ENCODE results near the gene ZNF683. TPM values are rescaled to one million over a fixed set of nuclear protein-coding genes. Genes with fewer than 3 reads are reported as not detected.

The ZNF683 gene
- total RNA-seq, 1 donor from 2014 or later: not detected

GRCh38 chr1:26360807-26361604 lies 11.5 kb downstream of the ZNF683 start:
- Histone ChIP-seq H3K9ac (ENCODE audit: low read depth in 1 of 3, low read length in 3 of 3) (no peak overlapping the region), H3K27ac (ENCODE audit: low read depth, low read length) (no peak overlapping the region), H3K4me3 (ENCODE audit: low read length in 3 of 3) (no peak overlapping the region), H3K27me3 (ENCODE audit: control insufficient read depth in 3 of 3, insufficient read depth in 3 of 3, low read length in 3 of 3) (peaks cover 59 to 71% (median 71%) of the 10 kb centered on the region in 3 donors), H3K4me1 (ENCODE audit: control insufficient read depth in 3 of 3, insufficient read depth in 3 of 3, low read length in 3 of 3) (peaks cover 4 to 7% (median 6%) of the 10 kb centered on the region in 3 donors), H3K36me3 (ENCODE audit: control insufficient read depth in 3 of 3, insufficient read depth in 3 of 3, low read length in 3 of 3) (no peaks in the 10 kb centered on the region), H3K9me3 (ENCODE audit: control insufficient read depth in 3 of 3, low read length in 3 of 3) (no peaks in the 10 kb centered on the region)

GRCh38 chr1:26359981-26360806 lies 12.4 kb downstream of the ZNF683 start:
- Histone ChIP-seq H3K4me3 (ENCODE audit: low read length in 3 of 3) (peak overlapping the region in 1 of 3 donors; percentile 13), H3K9ac (ENCODE audit: low read depth in 1 of 3, low read length in 3 of 3) (no peak overlapping the region), H3K4me1 (ENCODE audit: control insufficient read depth in 3 of 3, insufficient read depth in 3 of 3, low read length in 3 of 3) (peaks cover 4 to 7% (median 6%) of the 10 kb centered on the region in 3 donors), H3K27me3 (ENCODE audit: control insufficient read depth in 3 of 3, insufficient read depth in 3 of 3, low read length in 3 of 3) (peaks cover 65 to 78% (median 71%) of the 10 kb centered on the region in 3 donors), H3K9me3 (ENCODE audit: control insufficient read depth in 3 of 3, low read length in 3 of 3) (no peaks in the 10 kb centered on the region), H3K27ac (ENCODE audit: low read depth, low read length) (no peak overlapping the region), H3K36me3 (ENCODE audit: control insufficient read depth in 3 of 3, insufficient read depth in 3 of 3, low read length in 3 of 3) (no peaks in the 10 kb centered on the region)

- H3K4me1 ChIP-seq (ENCODE audit: control insufficient read depth in 3 of 3, insufficient read depth in 3 of 3, low read length in 3 of 3): peaks cover 4 to 7% (median 6%) of the 10 kb centered on the region in 3 donors
- H3K4me3 ChIP-seq (ENCODE audit: low read length in 3 of 3): no peak overlapping the region
- no peaks in the 10 kb centered on the region for H3K36me3 ChIP-seq (ENCODE audit: control insufficient read depth in 3 of 3, insufficient read depth in 3 of 3, low read length in 3 of 3)
- H3K27me3 ChIP-seq (ENCODE audit: control insufficient read depth in 3 of 3, insufficient read depth in 3 of 3, low read length in 3 of 3): peaks cover 58 to 77% (median 60%) of the 10 kb centered on the region in 3 donors
- no peaks in the 10 kb centered on the region for H3K9me3 ChIP-seq (ENCODE audit: control insufficient read depth in 3 of 3, low read length in 3 of 3)
- no peak overlapping the region for H3K9ac ChIP-seq (ENCODE audit: low read depth in 1 of 3, low read length in 3 of 3)
- H3K27ac ChIP-seq (ENCODE audit: low read depth, low read length): no peak overlapping the region
These were observed 13.9 kb downstream of the ZNF683 start for GRCh38 chr1:26358411-26359384.

DNA sequence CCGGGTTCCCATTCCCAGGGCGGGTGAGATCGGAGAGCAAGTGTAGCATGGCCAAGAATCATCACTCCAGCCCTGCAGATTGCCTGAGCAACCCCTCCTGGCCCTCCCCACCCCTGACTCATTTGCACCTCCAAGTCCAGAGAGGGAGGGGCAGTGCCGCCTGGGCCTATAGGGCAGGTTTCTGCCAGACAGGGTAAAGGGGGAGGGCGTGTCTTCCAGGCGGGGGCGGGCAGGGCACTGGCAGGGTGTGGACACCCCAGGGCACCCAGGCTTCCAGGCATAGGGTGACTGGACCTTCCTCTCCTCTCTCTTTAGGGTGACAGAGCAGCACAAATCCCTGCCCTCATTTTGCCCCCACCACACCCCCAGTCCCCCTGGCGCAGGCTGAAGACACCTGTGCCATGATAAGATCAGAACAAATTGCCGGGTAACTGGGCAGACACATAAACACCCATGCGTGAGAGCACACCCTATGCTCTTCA lies 15.4 kb downstream of the ZNF683 start:
- Histone ChIP-seq H3K27me3 (ENCODE audit: control insufficient read depth in 3 of 3, insufficient read depth in 3 of 3, low read length in 3 of 3) (peaks cover 47 to 64% (median 51%) of the 10 kb centered on the region in 3 donors), H3K9ac (ENCODE audit: low read depth in 1 of 3, low read length in 3 of 3) (no peak overlapping the region), H3K36me3 (ENCODE audit: control insufficient read depth in 3 of 3, insufficient read depth in 3 of 3, low read length in 3 of 3) (no peaks in the 10 kb centered on the region), H3K4me1 (ENCODE audit: control insufficient read depth in 3 of 3, insufficient read depth in 3 of 3, low read length in 3 of 3) (peaks cover 4 to 7% (median 6%) of the 10 kb centered on the region in 3 donors), H3K9me3 (ENCODE audit: control insufficient read depth in 3 of 3, low read length in 3 of 3) (no peaks in the 10 kb centered on the region), H3K27ac (ENCODE audit: low read depth, low read length) (no peak overlapping the region), H3K4me3 (ENCODE audit: low read length in 3 of 3) (no peak overlapping the region)

GRCh38 chr1:26356106-26356505 lies 16.4 kb downstream of the ZNF683 start:
- Histone ChIP-seq H3K27me3 (ENCODE audit: control insufficient read depth in 3 of 3, insufficient read depth in 3 of 3, low read length in 3 of 3) (peaks cover 36 to 54% (median 41%) of the 10 kb centered on the region in 3 donors), H3K4me1 (ENCODE audit: control insufficient read depth in 3 of 3, insufficient read depth in 3 of 3, low read length in 3 of 3) (peaks cover 4 to 7% (median 6%) of the 10 kb centered on the region in 3 donors), H3K4me3 (ENCODE audit: low read length in 3 of 3) (no peak overlapping the region), H3K9ac (ENCODE audit: low read depth in 1 of 3, low read length in 3 of 3) (no peak overlapping the region), H3K27ac (ENCODE audit: low read depth, low read length) (no peak overlapping the region), H3K36me3 (ENCODE audit: control insufficient read depth in 3 of 3, insufficient read depth in 3 of 3, low read length in 3 of 3) (no peaks in the 10 kb centered on the region), H3K9me3 (ENCODE audit: control insufficient read depth in 3 of 3, low read length in 3 of 3) (no peaks in the 10 kb centered on the region)

- H3K36me3 ChIP-seq (ENCODE audit: control insufficient read depth in 3 of 3, insufficient read depth in 3 of 3, low read length in 3 of 3): no peaks in the 10 kb centered on the region
- H3K4me1 ChIP-seq (ENCODE audit: control insufficient read depth in 3 of 3, insufficient read depth in 3 of 3, low read length in 3 of 3): no peaks in the 10 kb centered on the region
- peaks cover 25 to 42% (median 29%) of the 10 kb centered on the region in 3 donors for H3K27me3 ChIP-seq (ENCODE audit: control insufficient read depth in 3 of 3, insufficient read depth in 3 of 3, low read length in 3 of 3)
- H3K9ac ChIP-seq (ENCODE audit: low read depth in 1 of 3, low read length in 3 of 3): no peak overlapping the region
- H3K4me3 ChIP-seq (ENCODE audit: low read length in 3 of 3): no peak overlapping the region
- no peaks in the 10 kb centered on the region for H3K9me3 ChIP-seq (ENCODE audit: control insufficient read depth in 3 of 3, low read length in 3 of 3)
- no peak overlapping the region for H3K27ac ChIP-seq (ENCODE audit: low read depth, low read length)
These were observed 17.6 kb downstream of the ZNF683 start for GRCh38 chr1:26354972-26355371.

GRCh38 chr1:26353976-26354820 lies 18.4 kb downstream of the ZNF683 start, which contains the start of gene CRYBG2:
TSS of gene CRYBG2 (minus strand) at chr1:26354130. CDS start at chr1:26346657, 7,473 bp downstream.
- no peaks in the 10 kb centered on the region for H3K9me3 ChIP-seq (ENCODE audit: control insufficient read depth in 3 of 3, low read length in 3 of 3)
- peaks cover 21 to 39% (median 21%) of the 10 kb centered on the region in 3 donors for H3K27me3 ChIP-seq (ENCODE audit: control insufficient read depth in 3 of 3, insufficient read depth in 3 of 3, low read length in 3 of 3)
- H3K36me3 ChIP-seq (ENCODE audit: control insufficient read depth in 3 of 3, insufficient read depth in 3 of 3, low read length in 3 of 3): no peaks in the 10 kb centered on the region
- no peak within 1 kb of the TSS for H3K27ac ChIP-seq (ENCODE audit: low read depth, low read length)
- no peak within 1 kb of the TSS for H3K9ac ChIP-seq (ENCODE audit: low read depth in 1 of 3, low read length in 3 of 3)
- no peaks in the 10 kb centered on the region for H3K4me1 ChIP-seq (ENCODE audit: control insufficient read depth in 3 of 3, insufficient read depth in 3 of 3, low read length in 3 of 3)
- H3K4me3 ChIP-seq (ENCODE audit: low read length in 3 of 3): no peak within 1 kb of the TSS

DNA sequence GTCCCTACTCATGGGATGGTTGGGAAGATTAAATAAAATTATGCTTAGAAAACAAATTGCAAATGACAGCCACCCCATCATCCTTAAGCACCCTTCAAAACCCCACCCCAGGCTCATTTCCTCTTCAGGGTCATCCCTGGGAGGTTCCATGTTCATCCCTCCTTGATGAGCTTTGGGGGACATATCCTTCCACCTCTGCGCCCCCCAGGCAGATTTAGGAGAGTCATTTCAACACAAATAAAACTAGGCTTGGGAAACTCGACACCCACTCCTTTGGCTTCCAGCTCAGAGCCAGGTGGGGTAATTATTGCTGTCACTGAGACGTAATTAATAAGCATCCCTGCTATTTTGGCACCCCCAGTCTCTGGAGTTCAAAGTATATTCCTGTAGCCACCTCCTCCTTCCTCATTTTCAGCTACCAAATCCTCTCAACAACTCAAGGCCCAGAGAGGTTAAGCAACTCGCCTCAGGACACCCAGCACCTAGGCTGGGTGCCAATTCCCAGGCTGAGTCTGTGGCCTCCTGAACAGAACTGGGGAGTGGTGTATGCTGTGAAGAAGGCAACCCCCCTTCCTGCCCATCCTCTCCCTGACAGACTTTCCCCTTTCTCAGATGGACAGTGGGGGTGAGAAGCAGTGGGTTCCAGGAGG lies 19.2 kb downstream of the ZNF683 start:
- Histone ChIP-seq H3K36me3 (ENCODE audit: control insufficient read depth in 3 of 3, insufficient read depth in 3 of 3, low read length in 3 of 3) (no peaks in the 10 kb centered on the region), H3K27me3 (ENCODE audit: control insufficient read depth in 3 of 3, insufficient read depth in 3 of 3, low read length in 3 of 3) (peaks cover 13 to 31% (median 14%) of the 10 kb centered on the region in 3 donors), H3K9ac (ENCODE audit: low read depth in 1 of 3, low read length in 3 of 3) (no peak overlapping the region), H3K9me3 (ENCODE audit: control insufficient read depth in 3 of 3, low read length in 3 of 3) (no peaks in the 10 kb centered on the region), H3K4me3 (ENCODE audit: low read length in 3 of 3) (no peak overlapping the region), H3K27ac (ENCODE audit: low read depth, low read length) (no peak overlapping the region), H3K4me1 (ENCODE audit: control insufficient read depth in 3 of 3, insufficient read depth in 3 of 3, low read length in 3 of 3) (no peaks in the 10 kb centered on the region)

All from skeletal muscle tissue (tissue), 4 donors.